ENCODE results near the gene FOXN4.

The FOXN4 gene

GRCh38 chr12:109250523-109250922 is 58.6 kb downstream of the FOXN4 start:
- H3K4me3 ChIP-seq (ENCODE audit: control insufficient read depth, low read depth, low read length), result no peak overlapping the region
- no peak for TF ChIP-seq CTCF (IDR thresholded peaks at IDR 0.05; ENCODE audit: control insufficient read depth, insufficient read depth, low read depth, low read length, missing control alignments)
- no peak for DNase-seq (ENCODE audit: low read depth)

GRCh38 chr12:109247831-109248654 is 61.0 kb downstream of the FOXN4 start:
- no peak for TF ChIP-seq CTCF (IDR thresholded peaks at IDR 0.05; ENCODE audit: control insufficient read depth, insufficient read depth, low read depth, low read length, missing control alignments)

GRCh38 chr12:109246221-109246620 is 62.9 kb downstream of the FOXN4 start:
- no peak for DNase-seq (ENCODE audit: low read depth)
- no peak overlapping the region for H3K4me3 ChIP-seq (ENCODE audit: control insufficient read depth, low read depth, low read length)
- no peak for TF ChIP-seq CTCF (IDR thresholded peaks at IDR 0.05; ENCODE audit: control insufficient read depth, insufficient read depth, low read depth, low read length, missing control alignments)

More at GRCh38 chr12:109247831-109248654, 61.0 kb downstream of the FOXN4 start:
- DNase-seq (ENCODE audit: low read depth), result no peak
- no peak overlapping the region for H3K4me3 ChIP-seq (ENCODE audit: control insufficient read depth, low read depth, low read length)

DNA sequence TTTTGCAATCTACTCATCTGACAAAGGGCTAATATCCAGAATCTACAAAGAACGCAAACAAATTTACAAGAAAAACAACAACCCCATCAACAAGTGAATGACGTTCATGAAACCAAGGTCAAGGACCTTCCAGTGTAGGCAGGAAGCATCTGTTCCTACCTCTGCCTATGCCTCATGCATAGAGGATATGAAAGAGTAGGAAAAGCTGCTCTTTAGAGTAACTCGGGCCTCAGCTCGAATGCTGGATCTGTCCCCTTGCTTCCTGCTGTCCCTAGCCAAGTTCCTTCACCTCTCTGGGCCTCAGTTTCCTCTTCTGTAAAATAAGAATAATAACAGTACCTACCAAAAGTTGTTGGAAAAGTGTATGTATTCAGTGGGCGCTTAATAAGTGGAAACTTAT is 65.0 kb downstream of the FOXN4 start:
- no peak for TF ChIP-seq CTCF (IDR thresholded peaks at IDR 0.05; ENCODE audit: control insufficient read depth, insufficient read depth, low read depth, low read length, missing control alignments)
- DNase-seq (ENCODE audit: low read depth), result no peak
- H3K4me3 ChIP-seq (ENCODE audit: control insufficient read depth, low read depth, low read length), result no peak overlapping the region

GRCh38 chr12:109241936-109242335 is 67.1 kb downstream of the FOXN4 start:
- no peak for DNase-seq (ENCODE audit: low read depth)
- no peak for TF ChIP-seq CTCF (IDR thresholded peaks at IDR 0.05; ENCODE audit: control insufficient read depth, insufficient read depth, low read depth, low read length, missing control alignments)
- H3K4me3 ChIP-seq (ENCODE audit: control insufficient read depth, low read depth, low read length), result no peak overlapping the region

DNA sequence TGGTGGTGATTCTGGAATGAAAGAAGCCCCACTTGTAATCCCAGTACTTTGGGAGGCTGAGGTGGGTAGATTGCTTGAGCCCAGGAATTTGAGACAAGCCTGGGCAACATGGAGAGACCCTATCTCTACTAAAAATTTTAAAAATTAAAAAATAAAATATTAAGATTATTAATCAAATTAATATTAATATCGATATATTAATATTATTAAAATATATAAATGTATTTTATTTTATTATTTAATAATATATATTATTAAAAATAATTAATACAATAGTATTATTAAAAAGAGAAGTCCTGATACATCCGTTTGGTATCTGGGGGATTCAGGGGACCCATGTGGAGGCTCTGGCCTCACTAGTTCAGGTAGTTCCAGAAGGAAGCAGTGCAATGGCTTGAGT is 68.7 kb downstream of the FOXN4 start:
- DNase-seq (ENCODE audit: low read depth), result no peak
- TF ChIP-seq CTCF (IDR thresholded peaks at IDR 0.05; ENCODE audit: control insufficient read depth, insufficient read depth, low read depth, low read length, missing control alignments), result no peak
- no peak overlapping the region for H3K4me3 ChIP-seq (ENCODE audit: control insufficient read depth, low read depth, low read length)

Data from AG09309 (cell line).